HEK293 (cell line): ENCODE measurements around the gene SRD5A1.

Experiments
- CTCF ChIA-PET: fragments of 350-600 bp; formaldehyde crosslinking; extraction: SDS; loops from one replicate; lab custom pipeline; 2021; ENCODE audit warnings: antibody characterized with exemption; lab: Yijun Ruan, JAX
- POLR2A ChIA-PET: fragments of 300-600 bp; formaldehyde crosslinking; extraction: SDS; loops from one replicate; lab custom pipeline; 2020; ENCODE audit warnings: antibody characterized with exemption, inconsistent platforms; lab: Yijun Ruan, JAX
- H3K27ac ChIP-seq: fragments of 200-500 bp; sonication (Bioruptor generic); 2 replicates; pipeline ENCODE4 v1.5.1; 2014; ENCODE audit warnings: low read depth, low read length, control low read depth, inconsistent platforms; ENCODE audit errors: extremely low read depth
- H3K36me3 ChIP-seq, 2 experiments: fragments of 200-500 bp in 1 of 2; sonication (Bioruptor generic) in 1 of 2; 1 replicate in 1 of 2; 2 replicates in 1 of 2; pipeline ENCODE4 v1.5.1; 2014 to 2017; ENCODE audit warnings: inconsistent platforms in 2 of 2, low read length in 2 of 2; ENCODE audit not compliant: control insufficient read depth in 2 of 2, insufficient read depth in 1 of 2
- H3K4me1 ChIP-seq: fragments of 200-500 bp; sonication (Bioruptor generic); 2 replicates; pipeline ENCODE4 v1.5.1; 2014; ENCODE audit warnings: mild to moderate bottlenecking, low read length, inconsistent platforms; ENCODE audit not compliant: control insufficient read depth, insufficient read depth
- H3K4me3 ChIP-seq: 2 replicates; pipeline ENCODE4 v1.5.1; 2011; ENCODE audit warnings: low read depth, mild to moderate bottlenecking, control low read depth, low read length, moderate library complexity
- H3K9me3 ChIP-seq: fragments of 200-500 bp; sonication (Bioruptor generic); 2 replicates; pipeline ENCODE4 v1.5.1; 2014; ENCODE audit warnings: low read depth, low read length, inconsistent platforms; ENCODE audit not compliant: control insufficient read depth, insufficient read depth
- BCL6B ChIP-seq: fragments of 450-650 bp; formaldehyde crosslinking; IDR thresholded peaks from 2 replicates; pipeline ENCODE4 v1.5.1; 2017; ENCODE audit warnings: missing biosample characterization, missing genetic modification characterization
- EGR2 ChIP-seq: fragments of 450-650 bp; formaldehyde crosslinking; IDR thresholded peaks from 2 replicates; pipeline ENCODE4 v1.5.1; 2016; ENCODE audit warnings: low read depth, missing biosample characterization, missing genetic modification characterization
- GFI1B ChIP-seq: fragments of 450-650 bp; formaldehyde crosslinking; IDR thresholded peaks from 2 replicates; pipeline ENCODE4 v1.5.1; 2016; ENCODE audit warnings: missing biosample characterization, missing genetic modification characterization
- KLF10 ChIP-seq: fragments of 450-650 bp; IDR thresholded peaks from 2 replicates; pipeline ENCODE4 v1.5.1; 2018; ENCODE audit warnings: missing biosample characterization, mild to moderate bottlenecking, missing genetic modification characterization
- SETDB1 ChIP-seq: IDR thresholded peaks from one replicate; pipeline ENCODE4 v1.6.1; 2017; ENCODE audit warnings: mild to moderate bottlenecking, low read length, moderate library complexity, mixed read lengths; ENCODE audit not compliant: insufficient read length
- WT1 ChIP-seq: fragments of 450-650 bp; formaldehyde crosslinking; IDR thresholded peaks from 2 replicates; pipeline ENCODE4 v1.5.1; 2016; ENCODE audit warnings: missing biosample characterization, missing genetic modification characterization
- ZBTB44 ChIP-seq: fragments of 450-650 bp; IDR thresholded peaks from 2 replicates; pipeline ENCODE4 v1.5.1; 2018; ENCODE audit warnings: missing biosample characterization, mild to moderate bottlenecking, missing genetic modification characterization
- ZFP69B ChIP-seq: fragments of 450-650 bp; formaldehyde crosslinking; IDR thresholded peaks from 2 replicates; pipeline ENCODE4 v1.5.1; 2016; ENCODE audit warnings: missing biosample characterization, missing genetic modification characterization
- ZNF138 ChIP-seq: fragments of 450-650 bp; formaldehyde crosslinking; IDR thresholded peaks from 2 replicates; pipeline ENCODE4 v1.5.1; 2016; ENCODE audit warnings: missing biosample characterization, missing genetic modification characterization, borderline replicate concordance
- ZNF214 ChIP-seq: fragments of 450-650 bp; formaldehyde crosslinking; IDR thresholded peaks from 2 replicates; pipeline ENCODE4 v1.5.1; 2017; ENCODE audit warnings: missing biosample characterization, mild to moderate bottlenecking, missing genetic modification characterization, borderline replicate concordance
- ZNF239 ChIP-seq: fragments of 450-650 bp; formaldehyde crosslinking; IDR thresholded peaks from 2 replicates; pipeline ENCODE4 v1.5.1; 2016; ENCODE audit warnings: missing biosample characterization, missing genetic modification characterization
- ZNF292 ChIP-seq: fragments of 450-650 bp; formaldehyde crosslinking; IDR thresholded peaks from 2 replicates; pipeline ENCODE4 v1.5.1; 2016; ENCODE audit warnings: low read depth, missing biosample characterization, missing genetic modification characterization, borderline replicate concordance
- ZNF335 ChIP-seq: fragments of 450-650 bp; formaldehyde crosslinking; conservative IDR thresholded peaks from 2 replicates; pipeline ENCODE4 v1.5.1; 2016; ENCODE audit warnings: missing biosample characterization, missing genetic modification characterization
- ZNF394 ChIP-seq: fragments of 450-650 bp; formaldehyde crosslinking; IDR thresholded peaks from 2 replicates; pipeline ENCODE4 v1.5.1; 2016; ENCODE audit warnings: missing biosample characterization, missing genetic modification characterization, mild to moderate bottlenecking, moderate library complexity, borderline replicate concordance
- ZNF837 ChIP-seq: fragments of 450-650 bp; formaldehyde crosslinking; IDR thresholded peaks from 2 replicates; pipeline ENCODE4 v1.5.1; 2016; ENCODE audit warnings: missing biosample characterization, missing genetic modification characterization

Gene SRD5A1

GRCh38 chr5:6623941-6624340 is 9.3 kb upstream of the SRD5A1 start:
- Histone ChIP-seq H3K27ac (no peak overlapping the region), H3K4me1 (no peaks in the 10 kb centered on the region), H3K9me3 (no peaks in the 10 kb centered on the region), H3K4me3 (no peak overlapping the region), H3K36me3 (peaks cover 82 to 97% of the 10 kb centered on the region in 2 experiments)
- ChIA-PET POLR2A (interaction anchor here (0.8 kb wide), 1 partner anchor 9 kb away, joined by 7 read pairs; the partner anchor contains the start of genes NSUN2 and SRD5A1), CTCF (no interaction called here)
- TF ChIP-seq ZNF239 (tag by site-specific recombination) (no peak), ZNF214 (tag by site-specific recombination) (no peak)

GRCh38 chr5:6626508-6626907 is 6.7 kb upstream of the SRD5A1 start:
- POLR2A ChIA-PET: no interaction called here
- Histone ChIP-seq H3K9me3 (no peaks in the 10 kb centered on the region), H3K4me3 (no peak overlapping the region), H3K4me1 (peaks cover 1% of the 10 kb centered on the region), H3K27ac (no peak overlapping the region), H3K36me3 (peaks cover 78 to 98% of the 10 kb centered on the region in 2 experiments)
- TF ChIP-seq ZNF335 (tag by site-specific recombination): no peak
- TF ChIP-seq ZNF138 (tag by site-specific recombination): no peak
- no peak for TF ChIP-seq ZNF394 (tag by site-specific recombination)
- TF ChIP-seq GFI1B (tag by site-specific recombination): no peak
- no peak for TF ChIP-seq ZFP69B (tag by site-specific recombination)
- TF ChIP-seq BCL6B (tag by site-specific recombination): no peak
- TF ChIP-seq ZNF837 (tag by site-specific recombination): no peak
- no peak for TF ChIP-seq SETDB1
- no peak for TF ChIP-seq ZNF292
- TF ChIP-seq KLF10 (tag by site-specific recombination): no peak
- CTCF ChIA-PET: no interaction called here

GRCh38 chr5:6631441-6631840 is 1.8 kb upstream of the SRD5A1 start:
- H3K9me3 ChIP-seq: no peaks in the 10 kb centered on the region
- H3K4me3 ChIP-seq: peak overlapping the region; percentile 86; the same call in 1 of the 2 replicates
- no peak overlapping the region for H3K27ac ChIP-seq
- H3K36me3 ChIP-seq: peaks cover 39 to 52% of the 10 kb centered on the region in 2 experiments
- ChIA-PET CTCF (interaction anchor here (0.6 to 2.6 kb wide), 3 partner anchors 15 to 114 kb away, joined by 3 to 15 read pairs (median 3); no protein-coding TSS in a partner anchor), POLR2A (interaction anchor here (2.5 kb wide), 1 partner anchor 1237 kb away, joined by 6 read pairs; the partner anchor contains the start of genes FASTKD3 and MTRR)
- no peak for TF ChIP-seq WT1 (tag by site-specific recombination)
- 0 out of 2 replicates have a peak, but pooled peaks have one; percentile 11 for TF ChIP-seq ZBTB44
- TF ChIP-seq EGR2 (tag by site-specific recombination): no peak
- H3K4me1 ChIP-seq: peaks cover 7% of the 10 kb centered on the region
